Stimulated activated CD4-positive, alpha-beta T cell treated with anti-CD3 and anti-CD28 coated beads, Interleukin-4, amount 100 ng/mL, for 48 hours (primary cell): Measurements from ENCODE around the gene GMEB1.
"Not testable (repeated sequence)": the region's sequence is repeated elsewhere in the genome, so short reads cannot be mapped to it uniquely, and the experiment has no call there.

Experiments
- DNase-seq, 2 donors: peaks; one replicate each; pipeline ENCODE4 v3.0.0-alpha.2; 2020; ENCODE audit warnings: low read depth in 2 of 2

GMEB1 gene

GRCh38 chr1:28671254-28671780, 2.7 kb downstream of the GMEB1 start:
- no peak for DNase-seq

GRCh38 chr1:28672971-28673370, 4.4 kb downstream of the GMEB1 start:
- not testable (repeated sequence) for DNase-seq

DNA sequence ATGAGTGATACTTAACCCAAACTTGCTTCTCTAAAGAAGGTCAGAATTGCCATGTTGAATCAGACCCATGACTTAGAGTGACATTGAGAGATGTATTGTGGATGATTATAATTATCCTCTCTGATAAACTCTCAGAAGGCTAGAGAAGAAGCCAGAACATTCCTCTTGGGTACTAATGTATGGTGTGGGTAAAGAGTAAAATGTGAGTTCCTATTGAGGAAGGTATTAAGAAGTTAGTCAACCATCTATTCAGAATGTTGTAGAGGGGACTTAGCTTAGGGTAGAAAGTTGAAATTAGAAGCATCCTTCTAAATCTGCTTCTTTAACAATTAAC, 7.3 kb downstream of the GMEB1 start:
- DNase-seq: no peak

DNA sequence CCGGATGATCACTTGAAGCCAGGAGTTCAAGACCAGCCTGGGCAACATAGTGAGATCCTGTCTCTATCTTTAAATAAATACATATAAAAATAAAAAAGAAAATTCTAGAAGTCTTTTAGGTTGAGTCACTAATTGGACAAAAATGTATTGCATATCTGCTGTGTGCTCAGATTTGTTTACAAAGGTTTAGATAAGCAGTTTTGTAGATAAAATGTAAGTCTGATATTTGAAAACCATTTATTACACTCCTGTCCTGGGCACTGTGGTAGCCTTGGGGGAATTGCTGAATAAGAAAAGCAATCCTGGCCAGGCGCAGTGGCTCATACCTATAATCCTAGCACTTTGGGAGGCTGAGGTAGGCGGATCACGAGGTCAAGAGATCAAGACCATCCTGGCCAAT, 11.6 kb downstream of the GMEB1 start:
- DNase-seq: no peak

- no peak for DNase-seq
Observed at GRCh38 chr1:28682840-28683239, 14.3 kb downstream of the GMEB1 start.

DNA sequence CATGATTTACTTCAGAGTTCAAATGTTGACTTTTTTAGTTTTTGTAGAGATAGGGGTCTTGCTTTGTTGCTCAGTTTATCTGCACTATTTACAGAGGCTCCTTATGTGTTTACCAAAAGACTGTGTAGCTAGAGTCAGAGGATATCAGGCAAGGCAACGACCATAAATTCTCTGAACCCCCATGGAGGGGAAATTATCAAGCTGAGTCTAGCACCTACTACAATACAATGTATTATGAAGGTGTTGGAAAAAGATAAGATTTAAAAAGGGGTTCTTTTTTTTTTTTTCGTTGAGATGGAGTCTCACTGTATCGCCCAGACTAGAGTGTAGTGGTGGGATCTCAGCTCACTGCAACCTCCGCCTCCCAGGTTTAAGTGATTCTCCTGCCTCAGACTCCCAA, 16.4 kb downstream of the GMEB1 start:
- no peak for DNase-seq

- not testable (repeated sequence) for DNase-seq
Observed at GRCh38 chr1:28691627-28692026, 23.0 kb downstream of the GMEB1 start.

DNA sequence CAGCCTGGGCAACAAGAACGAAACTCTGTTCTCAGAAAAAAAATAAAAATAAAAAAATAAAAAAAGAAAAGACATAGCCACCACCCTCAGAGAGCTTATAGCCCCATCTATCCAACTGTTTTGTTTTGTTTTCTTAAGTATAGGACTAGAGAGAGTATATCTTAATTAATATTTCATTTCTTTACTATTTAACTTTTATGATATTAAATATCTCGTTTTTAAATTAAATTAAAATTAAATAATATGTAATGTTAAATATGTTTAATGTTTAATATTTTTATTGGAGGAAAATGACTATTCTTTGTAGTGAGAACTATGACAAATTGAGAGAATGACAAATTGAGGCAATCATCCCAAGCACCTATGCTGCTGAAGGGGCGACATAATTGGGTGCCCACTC, 35.0 kb downstream of the GMEB1 start:
- no peak for DNase-seq

- DNase-seq: no peak
Observed at GRCh38 chr1:28716336-28716735, 47.8 kb downstream of the GMEB1 start.

GRCh38 chr1:28718166-28718565, 49.6 kb downstream of the GMEB1 start:
- no peak for DNase-seq

GRCh38 chr1:28718586-28719331, 50.2 kb downstream of the GMEB1 start:
- no peak for DNase-seq

DNA sequence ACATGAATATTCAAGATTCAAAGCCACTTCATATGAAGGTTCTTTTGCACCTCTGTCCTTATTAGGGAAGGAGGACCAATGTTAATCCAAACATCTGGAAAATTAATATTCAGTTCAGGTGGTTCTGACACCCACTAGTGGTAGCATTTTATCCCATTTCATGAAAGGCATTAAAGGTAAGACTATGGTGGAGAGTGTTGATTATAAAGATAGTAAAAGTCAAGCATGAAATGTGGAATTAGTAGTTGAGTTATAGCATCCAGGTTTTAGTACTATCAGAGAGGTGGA, 50.7 kb downstream of the GMEB1 start:
- DNase-seq: no peak

- DNase-seq: no peak
Observed at GRCh38 chr1:28720376-28720775, 51.8 kb downstream of the GMEB1 start.

GRCh38 chr1:28721927-28722326, 53.3 kb downstream of the GMEB1 start:
- not testable (repeated sequence) for DNase-seq

- not testable (repeated sequence) for DNase-seq
Observed at GRCh38 chr1:28725365-28725764, 56.8 kb downstream of the GMEB1 start.

DNA sequence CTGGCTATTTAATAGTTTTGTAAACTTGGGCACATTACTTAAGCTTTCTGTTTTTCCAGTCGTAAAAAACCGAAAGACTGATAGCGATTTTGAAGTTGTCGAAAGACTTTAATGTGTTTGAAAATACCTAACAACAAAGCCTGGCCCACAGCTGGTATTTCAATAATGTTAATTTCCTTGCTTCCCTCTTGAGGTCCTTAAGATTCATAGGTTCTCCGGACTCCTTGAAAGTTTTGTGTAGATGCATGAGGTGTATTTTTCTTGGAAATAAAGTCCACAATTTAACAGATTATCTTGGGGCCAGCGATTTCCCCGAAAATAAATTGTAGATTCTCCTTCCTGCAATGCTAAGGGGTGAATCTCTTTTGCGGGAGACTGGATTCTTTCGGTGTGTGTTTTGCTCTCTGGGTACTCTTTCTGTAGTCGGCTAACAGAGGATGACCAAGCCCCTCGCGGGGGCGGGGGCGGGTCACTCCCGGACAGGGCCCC, 67.4 kb downstream of the GMEB1 start:
- DNase-seq: no peak

DNA sequence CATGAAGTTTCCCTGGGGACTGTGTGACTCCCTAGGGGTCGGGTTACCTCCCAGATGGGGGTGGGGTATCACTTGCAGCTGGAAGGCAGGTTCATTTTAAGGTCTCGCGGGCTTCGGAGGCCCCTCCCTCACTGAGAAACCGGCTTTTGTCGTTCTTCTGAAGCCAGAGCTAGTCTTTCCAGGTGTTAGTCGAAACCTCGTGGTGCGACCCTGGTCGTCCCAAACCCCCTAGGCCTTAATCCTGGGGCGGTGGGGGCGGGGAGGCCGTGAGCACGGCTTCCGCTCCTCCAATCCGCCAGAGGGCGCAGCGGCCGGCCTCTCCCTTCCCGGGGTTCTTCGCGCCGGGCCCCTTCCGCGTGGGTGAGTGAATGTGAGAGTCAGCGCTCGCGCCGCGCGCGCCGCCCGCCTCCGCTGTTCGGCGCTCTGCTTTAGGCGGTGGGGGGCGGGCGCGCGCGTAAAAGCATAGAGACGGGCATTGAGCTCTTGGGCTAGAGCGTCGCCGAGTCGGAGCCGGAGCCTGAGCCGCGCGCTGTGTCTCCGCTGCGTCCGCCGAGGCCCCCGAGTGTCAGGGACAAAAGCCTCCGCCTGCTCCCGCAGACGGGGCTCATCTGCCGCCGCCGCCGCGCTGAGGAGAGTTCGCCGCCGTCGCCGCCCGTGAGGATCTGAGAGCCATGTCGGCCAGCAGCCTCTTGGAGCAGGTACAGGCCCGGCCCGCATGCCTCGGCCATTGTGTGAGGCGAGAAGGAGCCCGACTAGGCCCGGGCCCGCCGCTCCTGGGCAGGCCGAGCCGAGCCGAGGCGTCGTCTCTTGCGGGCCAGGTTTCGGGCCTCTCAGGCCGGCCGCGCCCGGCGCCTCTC, 68.1 kb downstream of the GMEB1 start, which contains the start of gene YTHDF2:
TSS of gene YTHDF2 (plus strand) at position 491 of the 857 bp plus-strand sequence. CDS start at position 672, 181 bp downstream.
- DNase-seq: peak; percentile 97 to 98

- DNase-seq: peak; percentile 20 to 36
Observed at GRCh38 chr1:28737307-28738132, 68.9 kb downstream of the GMEB1 start.

DNA sequence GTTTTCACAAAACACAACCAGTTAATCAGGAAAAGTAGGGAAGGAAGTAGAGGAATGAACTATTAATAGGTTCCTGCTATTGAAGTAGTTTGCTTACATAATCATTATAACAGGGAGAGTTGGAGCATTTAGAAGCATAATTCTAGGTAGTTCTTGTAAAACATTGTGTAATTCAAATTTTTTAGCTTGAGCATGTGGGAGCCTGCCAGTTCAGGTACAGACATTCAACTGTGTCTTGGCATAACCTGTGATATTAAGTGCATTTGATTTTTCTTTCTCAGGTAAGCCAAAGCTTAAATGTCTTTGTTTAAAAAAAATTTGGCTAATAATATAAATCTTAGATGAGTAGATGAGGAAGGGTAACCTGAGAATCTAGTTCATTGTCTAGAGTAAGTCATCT, 71.5 kb downstream of the GMEB1 start:
- no peak for DNase-seq

GRCh38 chr1:28744184-28744583, 75.6 kb downstream of the GMEB1 start:
- DNase-seq: no peak

- no peak for DNase-seq
Observed at GRCh38 chr1:28745653-28746173, 77.1 kb downstream of the GMEB1 start.

DNA sequence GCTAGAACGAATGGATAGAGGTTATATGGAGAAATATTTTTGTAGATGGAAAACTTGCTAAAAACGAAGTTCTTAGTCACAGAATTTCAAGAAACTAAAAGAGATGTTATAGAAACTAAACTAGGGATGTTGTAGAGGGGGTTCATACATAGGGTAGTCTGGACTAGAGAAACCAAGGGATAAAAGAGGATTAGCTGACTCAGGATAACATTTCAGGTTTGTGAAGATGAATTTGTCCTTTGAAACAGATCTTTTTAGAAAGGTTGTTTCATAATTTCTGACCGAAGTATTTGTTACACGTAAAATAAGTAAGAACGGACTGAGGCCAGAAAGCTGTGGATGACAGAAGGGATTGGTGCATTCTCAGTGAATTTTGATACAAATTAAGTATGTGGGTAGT, 81.7 kb downstream of the GMEB1 start:
- no peak for DNase-seq
